Measurements from ENCODE around the gene MFF. TPM values are rescaled to one million over a fixed set of nuclear protein-coding genes. Genes with fewer than 3 reads are reported as not detected.

The MFF gene
- total RNA-seq, 1 experiment from 2014 or later = 68.2 TPM

- intact Hi-C loops (cut with micrococcal nuclease) = loop anchor here (10.0 kb wide), 1 partner anchor 212 kb away; no protein-coding TSS in a partner anchor
- Histone ChIP-seq H3K36me3 (ENCODE audit: control insufficient read depth in 1 of 2, insufficient read depth in 2 of 2, low read length in 2 of 2) (peaks cover 11 to 14% of the 10 kb centered on the region in 2 experiments), H3K79me2 (ENCODE audit: insufficient read depth, low read length) (0 out of 2 replicates have a peak, but pooled peaks cover 6% of the 10 kb centered on the region), H3K4me3 (replicated peaks in 1 of 2; ENCODE audit: low read depth in 1 of 2, low read length in 2 of 2) (no peak overlapping the region), H3K27me3 (ENCODE audit: insufficient read depth, low read length) (no peaks in the 10 kb centered on the region), H3K27ac (ENCODE audit: low read depth, low read length) (no peak overlapping the region), H2AFZ (ENCODE audit: low read depth, low read length, poor library complexity, severe bottlenecking) (no peak overlapping the region), H3K4me2 (ENCODE audit: low read length) (no peak overlapping the region), H3K9ac (ENCODE audit: low read length) (no peak overlapping the region), H3K4me1 (ENCODE audit: control insufficient read depth in 1 of 2, insufficient read depth in 2 of 2, low read length in 2 of 2) (no peaks in the 10 kb centered on the region), H3K9me3 (ENCODE audit: control insufficient read depth in 1 of 2, insufficient read depth in 1 of 2, low read depth in 1 of 2, low read length in 2 of 2) (no peaks in the 10 kb centered on the region), H4K20me1 (ENCODE audit: insufficient read depth) (no peaks in the 10 kb centered on the region), H3K9me2 (ENCODE audit: insufficient read depth) (no peaks in the 10 kb centered on the region)
- RAD21 ChIA-PET (ENCODE audit: low non-redundant PET in 1 of 2, low total read pairs in 2 of 2, uncharacterized antibody in 2 of 2, unreplicated experiment in 2 of 2) = no interaction called here
- CTCF ChIA-PET = interaction anchor here (0.9 kb wide), 1 partner anchor 109 kb away, joined by 3 read pairs; no protein-coding TSS in a partner anchor
- TF ChIP-seq CBX3 (IDR thresholded peaks at IDR 0.05; ENCODE audit: low read depth) = no peak
- TF ChIP-seq, protein P1, sequence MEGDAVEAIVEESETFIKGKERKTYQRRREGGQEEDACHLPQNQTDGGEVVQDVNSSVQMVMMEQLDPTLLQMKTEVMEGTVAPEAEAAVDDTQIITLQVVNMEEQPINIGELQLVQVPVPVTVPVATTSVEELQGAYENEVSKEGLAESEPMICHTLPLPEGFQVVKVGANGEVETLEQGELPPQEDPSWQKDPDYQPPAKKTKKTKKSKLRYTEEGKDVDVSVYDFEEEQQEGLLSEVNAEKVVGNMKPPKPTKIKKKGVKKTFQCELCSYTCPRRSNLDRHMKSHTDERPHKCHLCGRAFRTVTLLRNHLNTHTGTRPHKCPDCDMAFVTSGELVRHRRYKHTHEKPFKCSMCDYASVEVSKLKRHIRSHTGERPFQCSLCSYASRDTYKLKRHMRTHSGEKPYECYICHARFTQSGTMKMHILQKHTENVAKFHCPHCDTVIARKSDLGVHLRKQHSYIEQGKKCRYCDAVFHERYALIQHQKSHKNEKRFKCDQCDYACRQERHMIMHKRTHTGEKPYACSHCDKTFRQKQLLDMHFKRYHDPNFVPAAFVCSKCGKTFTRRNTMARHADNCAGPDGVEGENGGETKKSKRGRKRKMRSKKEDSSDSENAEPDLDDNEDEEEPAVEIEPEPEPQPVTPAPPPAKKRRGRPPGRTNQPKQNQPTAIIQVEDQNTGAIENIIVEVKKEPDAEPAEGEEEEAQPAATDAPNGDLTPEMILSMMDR (IDR thresholded peaks at IDR 0.05 in 2 of 3, conservative IDR thresholded peaks at IDR 0.05 in 1 of 3; ENCODE audit: borderline replicate concordance in 1 of 3, insufficient read depth in 1 of 3, low read depth in 2 of 3, low read length in 2 of 3) = 0 out of 6 replicates have a peak, but pooled peaks of 1 of the 3 experiments have one; percentile 3
- DNase-seq (ENCODE audit: low read depth, low spot score) = no peak
- no TSS peak for BruUV-seq (replicated peaks)
- POLR2A ChIA-PET = no interaction called here
- peak; percentile 47; the same call in 1 of the 2 replicates for ATAC-seq
Measured at GRCh38 chr2:227347117-227347516, 22.1 kb downstream of the MFF start.

DNA sequence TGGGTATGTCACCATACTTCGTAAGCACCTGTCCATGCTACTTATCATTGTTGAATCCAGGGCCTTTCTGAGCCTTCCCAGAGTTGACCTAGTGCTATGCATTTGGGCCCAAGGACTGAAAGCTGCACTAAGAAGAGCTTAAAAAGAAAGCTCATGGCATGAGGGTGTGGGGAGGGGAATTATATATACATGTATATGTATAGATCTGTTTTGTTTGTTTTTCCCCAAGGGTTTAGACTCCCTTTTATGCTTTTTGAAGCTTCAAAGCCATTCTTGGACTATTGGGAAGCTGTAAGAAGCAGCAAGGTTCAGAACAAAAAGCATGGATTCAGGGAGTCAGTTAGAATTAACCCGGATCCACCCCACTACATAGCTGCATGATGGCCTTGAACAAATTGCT is 23.3 kb downstream of the MFF start:
- ATAC-seq = no peak
- ChIA-PET RAD21 (ENCODE audit: low non-redundant PET in 1 of 2, low total read pairs in 2 of 2, uncharacterized antibody in 2 of 2, unreplicated experiment in 2 of 2) (no interaction called here), POLR2A (no interaction called here), CTCF (interaction anchor here (1.6 kb wide), 1 partner anchor 418 kb away, joined by 5 read pairs; no protein-coding TSS in a partner anchor)
- H3K4me3 ChIP-seq (replicated peaks in 1 of 2; ENCODE audit: low read depth in 1 of 2, low read length in 2 of 2) = no peak overlapping the region
- intact Hi-C loops (cut with micrococcal nuclease) = loop anchor here (10.0 kb wide), 1 partner anchor 214 kb away; no protein-coding TSS in a partner anchor
- DNase-seq (ENCODE audit: low read depth, low spot score) = no peak
- TF ChIP-seq ELF1 (IDR thresholded peaks at IDR 0.05; ENCODE audit: borderline replicate concordance, low read depth) = no peak
- no peak for TF ChIP-seq CEBPB (IDR thresholded peaks at IDR 0.05; ENCODE audit: low read depth)
- TF ChIP-seq POLR2AphosphoS5 (IDR thresholded peaks at IDR 0.05; ENCODE audit: low read depth, low read length) = no peak
- TF ChIP-seq YY1 (IDR thresholded peaks at IDR 0.05; ENCODE audit: extremely low read depth, insufficient replicate concordance, low read depth, low read length) = no peak
- no peak for TF ChIP-seq TCF7L2 (IDR thresholded peaks at IDR 0.05; ENCODE audit: borderline replicate concordance, extremely low read depth, insufficient read depth, insufficient read length)
- TF ChIP-seq, protein P1 (IDR thresholded peaks at IDR 0.05 in 2 of 3, conservative IDR thresholded peaks at IDR 0.05 in 1 of 3; ENCODE audit: borderline replicate concordance in 1 of 3, insufficient read depth in 1 of 3, low read depth in 2 of 3, low read length in 2 of 3) = no peak
- no peak for TF ChIP-seq CBX3 (IDR thresholded peaks at IDR 0.05; ENCODE audit: low read depth)
- no peak for TF ChIP-seq ZFX (IDR thresholded peaks at IDR 0.05)
- no peak for TF ChIP-seq SIN3A (IDR thresholded peaks at IDR 0.05; ENCODE audit: low read depth)
- no peak for TF ChIP-seq FOSL1 (IDR thresholded peaks at IDR 0.05; ENCODE audit: low read depth)
- TF ChIP-seq ZBTB33 (IDR thresholded peaks at IDR 0.05; ENCODE audit: extremely low read depth, insufficient replicate concordance, low read length) = no peak
- TF ChIP-seq, protein P2, sequence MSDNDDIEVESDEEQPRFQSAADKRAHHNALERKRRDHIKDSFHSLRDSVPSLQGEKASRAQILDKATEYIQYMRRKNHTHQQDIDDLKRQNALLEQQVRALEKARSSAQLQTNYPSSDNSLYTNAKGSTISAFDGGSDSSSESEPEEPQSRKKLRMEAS (IDR thresholded peaks at IDR 0.05) = no peak
- no peak overlapping the region for H3K27ac ChIP-seq (ENCODE audit: low read depth, low read length)
- BruUV-seq (replicated peaks) = no TSS peak
- H2AFZ ChIP-seq (ENCODE audit: low read depth, low read length, poor library complexity, severe bottlenecking) = no peak overlapping the region
- no peaks in the 10 kb centered on the region for H4K20me1 ChIP-seq (ENCODE audit: insufficient read depth)
- H3K4me2 ChIP-seq (ENCODE audit: low read length) = no peak overlapping the region
- peaks cover 3 to 19% of the 10 kb centered on the region in 2 experiments; a peak in 3 of 4 replicates for H3K36me3 ChIP-seq (ENCODE audit: control insufficient read depth in 1 of 2, insufficient read depth in 2 of 2, low read length in 2 of 2)
- H3K79me2 ChIP-seq (ENCODE audit: insufficient read depth, low read length) = 0 out of 2 replicates have a peak, but pooled peaks cover 6% of the 10 kb centered on the region
- H3K9me3 ChIP-seq (ENCODE audit: control insufficient read depth in 1 of 2, insufficient read depth in 1 of 2, low read depth in 1 of 2, low read length in 2 of 2) = no peaks in the 10 kb centered on the region
- no peaks in the 10 kb centered on the region for H3K9me2 ChIP-seq (ENCODE audit: insufficient read depth)
- no peaks in the 10 kb centered on the region for H3K4me1 ChIP-seq (ENCODE audit: control insufficient read depth in 1 of 2, insufficient read depth in 2 of 2, low read length in 2 of 2)
- H3K27me3 ChIP-seq (ENCODE audit: insufficient read depth, low read length) = no peaks in the 10 kb centered on the region
- no peak overlapping the region for H3K9ac ChIP-seq (ENCODE audit: low read length)

Measured in HCT116 (cell line).